OCI-LY7 (cell line): Measurements from ENCODE around the gene ODAD3.

ENCODE experiments used
- CTCF ChIP-seq: fragments of 200-600 bp; sonication (generic); conservative IDR thresholded peaks from 2 replicates; pipeline ENCODE4 v1.5.1; 2014; ENCODE audit warnings: mild to moderate bottlenecking, antibody characterized with exemption, low read length, moderate library complexity, mixed read lengths
- EZH2phosphoT487 ChIP-seq: fragments of 200-600 bp; sonication (generic); IDR thresholded peaks from 2 replicates; pipeline ENCODE4 v1.6.1; 2018; ENCODE audit warnings: low read depth, borderline replicate concordance, mild to moderate bottlenecking, mixed run types, antibody characterized with exemption, low read length, moderate library complexity, mixed read lengths

GRCh38 chr19:11452620-11453310, 17.8 kb upstream of the ODAD3 start:
- TF ChIP-seq CTCF (peak; percentile 76), EZH2phosphoT487 (no peak)
